HG02759 (cell line): ENCODE measurements around the gene SLC16A12.
A peak's percentile ranks its signal among the peaks of the same experiment; 100 is the strongest.
"Not testable (repeated sequence)": the region's sequence is repeated elsewhere in the genome, so short reads cannot be mapped to it uniquely, and the experiment has no call there.

Source experiments
- ATAC-seq: cut with Tn5 transposase; IDR thresholded peaks from one replicate; pipeline ENCODE4 v1.9.1; 2021; ENCODE audit warnings: mild to moderate bottlenecking, moderate library complexity; ENCODE audit not compliant: unreplicated experiment

The SLC16A12 gene

GRCh38 chr10:89426230-89426868, 109.0 kb downstream of the SLC16A12 start:
- peak; percentile 66 for ATAC-seq

DNA sequence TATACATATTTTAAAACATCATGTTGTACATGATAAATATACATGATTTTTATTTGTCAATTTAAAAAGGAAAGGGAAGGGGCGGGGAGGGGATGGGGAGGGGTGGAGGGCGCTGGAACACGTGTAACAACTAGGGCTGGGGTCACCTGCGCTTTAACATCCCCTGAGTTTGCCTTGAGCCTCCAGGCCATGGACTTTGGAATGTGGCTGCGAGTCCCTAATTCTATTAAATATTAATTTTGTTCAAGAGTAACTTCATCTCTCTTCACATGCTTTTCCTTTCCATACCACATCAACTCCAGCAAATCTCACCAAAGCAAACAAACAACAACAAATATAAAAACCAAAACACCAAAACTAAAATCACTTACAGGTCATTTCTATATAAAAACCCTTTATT, 110.4 kb downstream of the SLC16A12 start:
- ATAC-seq = no peak

- no peak for ATAC-seq
These were observed 114.3 kb downstream of the SLC16A12 start for GRCh38 chr10:89421018-89421476.

- no peak for ATAC-seq
These were observed 115.8 kb downstream of the SLC16A12 start for GRCh38 chr10:89419548-89419947.

- ATAC-seq = no peak
These were observed 118.9 kb downstream of the SLC16A12 start for GRCh38 chr10:89416465-89416864.

DNA sequence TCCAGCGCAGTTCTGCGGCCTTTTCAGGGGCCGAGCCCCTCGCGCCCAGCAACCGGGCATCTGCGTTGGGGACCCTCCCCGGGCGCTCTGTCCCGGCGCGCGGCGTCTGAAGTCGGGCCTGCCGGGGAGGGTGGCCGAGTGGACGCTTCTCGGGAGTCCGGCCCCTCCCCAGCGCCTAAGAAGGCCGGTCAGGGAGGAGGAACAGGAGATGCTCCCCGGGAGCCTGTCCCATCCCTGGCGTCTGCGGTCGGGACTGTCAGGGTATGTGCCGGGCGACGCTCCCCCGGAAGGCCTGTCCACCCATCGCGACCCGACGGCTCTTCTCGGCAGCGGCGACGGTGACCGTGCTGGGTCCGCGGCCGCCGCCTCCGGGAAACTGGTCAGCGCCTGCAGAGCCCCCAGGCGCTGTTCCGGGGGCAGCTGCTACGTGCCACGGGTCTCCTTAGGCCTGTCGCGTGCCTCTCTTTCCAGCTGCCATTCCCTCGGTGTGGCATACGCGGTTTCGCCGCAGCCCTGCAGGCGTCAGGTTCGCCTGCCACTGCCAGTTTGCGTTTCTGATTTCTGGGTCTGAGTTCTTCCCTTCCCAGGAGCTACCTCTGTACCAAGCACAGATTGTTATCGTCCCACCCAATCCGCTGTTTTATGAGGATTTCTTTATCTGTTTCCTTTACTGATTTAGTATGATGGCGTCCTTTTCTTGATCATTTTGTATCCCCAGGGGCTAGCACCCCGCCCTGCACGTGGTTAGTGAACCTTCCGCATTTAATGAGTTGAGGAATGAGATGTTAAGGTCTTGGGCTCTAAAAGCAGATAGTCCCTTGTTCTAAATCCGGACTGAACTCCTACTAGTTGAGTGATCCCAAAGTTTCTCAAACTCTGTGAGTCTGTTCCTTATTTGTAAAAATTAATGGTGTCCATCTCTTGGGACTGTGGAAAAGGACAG, 120.2 kb downstream of the SLC16A12 start:
- ATAC-seq = peak; percentile 36

DNA sequence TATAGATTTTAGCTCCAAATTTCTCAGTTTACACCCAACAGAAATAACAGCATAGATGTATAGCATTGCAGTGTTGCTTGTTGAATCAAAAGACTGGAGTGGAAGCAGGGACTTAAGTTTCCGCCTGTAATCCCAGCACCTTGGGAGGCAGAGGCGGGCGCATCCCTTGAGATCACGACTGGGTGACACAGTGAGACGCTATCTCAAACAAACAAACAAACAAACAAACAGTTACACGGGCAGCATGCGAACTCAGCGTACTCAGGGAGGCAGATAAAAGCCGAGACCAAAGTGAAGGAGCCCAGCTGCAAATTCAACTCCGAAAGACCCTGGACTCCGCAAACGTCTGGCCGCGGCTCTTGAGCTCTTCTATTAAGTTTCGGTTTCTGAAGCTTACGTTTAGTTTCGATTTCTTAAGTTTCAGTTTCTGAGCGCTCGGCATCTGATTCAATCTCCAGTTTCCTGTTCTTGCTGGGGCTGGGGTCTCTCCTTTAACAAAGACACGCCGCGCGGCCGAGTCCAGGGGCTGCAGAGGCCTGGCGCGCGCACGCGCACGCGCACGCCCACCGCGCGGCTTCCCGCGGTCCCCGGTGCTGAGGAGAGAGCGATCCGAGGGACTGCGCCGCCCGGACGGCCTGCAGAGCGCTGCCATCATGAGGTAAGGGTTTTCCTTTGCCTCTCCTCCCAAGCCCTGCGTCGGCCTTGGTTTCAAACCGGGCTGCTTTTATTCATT, 121.1 kb downstream of the SLC16A12 start, which contains the start of gene IFIT5:
Gene IFIT5, plus strand, starts transcription at position 423 of the 733 bp plus-strand sequence. Its CDS starts 231 bp downstream, at position 654.
- peak; percentile 77 for ATAC-seq

DNA sequence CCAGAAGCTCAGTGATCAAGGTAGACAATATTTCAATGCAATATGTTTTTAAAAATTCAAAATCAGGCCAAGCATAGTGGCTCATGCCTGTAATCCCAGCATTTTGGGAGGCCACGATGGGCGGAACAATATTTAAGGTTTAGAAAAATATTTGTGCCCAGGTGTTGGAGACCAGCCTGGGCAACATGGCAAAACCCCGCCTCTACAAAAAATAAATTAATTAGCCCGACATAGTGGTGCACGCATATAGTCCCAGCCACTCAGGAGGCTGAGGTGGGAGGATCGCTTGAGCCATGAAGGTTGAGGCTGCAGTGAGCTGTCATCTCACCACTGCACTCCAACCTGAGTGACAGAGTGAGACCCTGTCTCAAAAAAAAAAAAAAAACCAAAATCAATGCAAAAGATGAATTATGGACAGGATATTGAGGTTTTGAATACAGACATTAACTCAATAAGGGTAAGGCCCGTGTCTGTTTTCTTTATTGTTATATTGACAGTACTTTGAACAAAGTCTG, 121.9 kb downstream of the SLC16A12 start:
- ATAC-seq = no peak

DNA sequence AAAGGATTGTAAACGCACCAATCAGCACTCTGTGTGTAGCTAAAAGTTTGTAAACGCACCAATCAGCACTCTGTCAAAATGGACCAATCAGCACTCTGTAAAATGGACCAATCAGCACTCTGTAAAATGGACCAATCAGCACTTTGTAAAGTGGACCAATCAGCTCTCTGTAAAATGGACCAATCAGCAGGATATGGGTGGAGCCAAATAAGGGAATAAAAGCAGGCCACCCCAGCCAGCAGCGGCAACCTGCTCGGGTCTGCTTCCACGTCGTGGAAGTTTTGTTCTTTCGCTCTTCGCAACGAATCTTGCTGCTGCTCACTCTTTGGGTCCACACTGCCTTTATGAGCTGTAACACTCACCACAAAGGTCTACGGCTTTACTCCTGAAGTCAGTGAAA, 123.1 kb downstream of the SLC16A12 start:
- ATAC-seq = not testable (repeated sequence)

DNA sequence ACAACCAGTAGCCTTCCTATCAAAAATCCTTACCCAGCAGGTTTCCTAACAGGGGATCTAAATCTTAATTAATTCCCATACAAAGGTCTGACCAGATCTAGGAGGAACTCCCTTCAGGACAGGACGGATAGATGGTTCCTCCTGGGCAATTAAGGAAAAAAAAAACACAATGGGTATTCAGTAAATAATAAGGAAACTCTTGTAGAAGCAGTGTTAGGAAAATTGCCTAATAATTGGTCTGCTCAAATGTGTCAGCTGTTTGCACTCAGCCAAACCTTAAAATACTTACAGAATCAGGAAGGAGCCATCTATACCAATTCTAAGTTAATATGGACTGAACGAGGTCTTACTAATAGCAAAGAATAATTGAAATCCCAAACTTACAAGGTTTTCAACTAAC, 124.3 kb downstream of the SLC16A12 start:
- ATAC-seq = not testable (repeated sequence)

- ATAC-seq = not testable (repeated sequence)
These were observed 124.8 kb downstream of the SLC16A12 start for GRCh38 chr10:89410551-89410950.

- not testable (repeated sequence) for ATAC-seq
These were observed 126.1 kb downstream of the SLC16A12 start for GRCh38 chr10:89409282-89409681.

DNA sequence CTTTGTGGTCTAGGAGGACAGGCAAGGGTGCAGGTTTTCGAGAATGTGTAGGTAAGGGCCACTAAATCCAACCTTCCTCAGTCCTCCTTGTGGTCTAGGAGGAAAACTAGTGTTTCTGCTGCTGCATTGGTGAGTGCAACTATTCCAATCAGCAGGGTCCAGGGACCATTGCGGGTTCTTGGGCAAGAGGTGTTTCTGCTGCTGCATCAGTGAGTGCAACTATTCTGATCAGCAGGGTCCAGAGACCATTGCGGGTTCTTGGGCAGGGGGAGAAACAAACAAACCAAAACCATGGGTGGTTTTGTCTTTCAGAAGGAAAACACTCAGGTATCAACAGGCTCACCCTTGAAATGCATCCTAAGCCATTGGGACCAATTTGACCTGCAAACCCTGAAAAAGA, 127.6 kb downstream of the SLC16A12 start:
- ATAC-seq = not testable (repeated sequence)

GRCh38 chr10:89406178-89406577, 129.2 kb downstream of the SLC16A12 start:
- not testable (repeated sequence) for ATAC-seq

GRCh38 chr10:89404104-89405047, 131.0 kb downstream of the SLC16A12 start:
- no peak for ATAC-seq

DNA sequence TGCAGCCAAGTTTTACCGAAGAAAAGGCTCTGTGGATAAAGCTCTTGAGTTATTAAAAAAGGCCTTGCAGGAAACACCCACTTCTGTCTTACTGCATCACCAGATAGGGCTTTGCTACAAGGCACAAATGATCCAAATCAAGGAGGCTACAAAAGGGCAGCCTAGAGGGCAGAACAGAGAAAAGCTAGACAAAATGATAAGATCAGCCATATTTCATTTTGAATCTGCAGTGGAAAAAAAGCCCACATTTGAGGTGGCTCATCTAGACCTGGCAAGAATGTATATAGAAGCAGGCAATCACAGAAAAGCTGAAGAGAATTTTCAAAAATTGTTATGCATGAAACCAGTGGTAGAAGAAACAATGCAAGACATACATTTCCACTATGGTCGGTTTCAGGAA, 132.4 kb downstream of the SLC16A12 start:
- no peak for ATAC-seq

DNA sequence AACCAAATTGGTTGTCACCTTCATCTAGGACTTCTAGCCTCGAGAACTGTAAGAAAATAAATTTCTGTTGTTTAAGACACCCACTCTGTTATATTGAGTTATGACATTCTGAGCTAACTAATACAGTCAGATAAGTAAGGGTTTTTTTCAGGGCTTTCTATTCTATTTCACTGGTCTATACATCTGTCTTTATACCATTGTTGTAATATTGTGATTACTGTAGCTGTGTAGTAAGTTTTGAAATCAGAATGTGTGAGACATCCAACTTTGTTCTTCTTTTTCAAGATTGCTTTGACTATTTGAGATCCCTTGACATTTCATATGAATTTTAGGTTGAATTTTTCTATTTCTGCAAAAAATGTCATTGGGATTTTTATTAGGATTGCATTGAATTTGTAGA, 135.4 kb downstream of the SLC16A12 start:
- no peak for ATAC-seq

- no peak for ATAC-seq
These were observed 137.2 kb downstream of the SLC16A12 start for GRCh38 chr10:89398003-89398749.

DNA sequence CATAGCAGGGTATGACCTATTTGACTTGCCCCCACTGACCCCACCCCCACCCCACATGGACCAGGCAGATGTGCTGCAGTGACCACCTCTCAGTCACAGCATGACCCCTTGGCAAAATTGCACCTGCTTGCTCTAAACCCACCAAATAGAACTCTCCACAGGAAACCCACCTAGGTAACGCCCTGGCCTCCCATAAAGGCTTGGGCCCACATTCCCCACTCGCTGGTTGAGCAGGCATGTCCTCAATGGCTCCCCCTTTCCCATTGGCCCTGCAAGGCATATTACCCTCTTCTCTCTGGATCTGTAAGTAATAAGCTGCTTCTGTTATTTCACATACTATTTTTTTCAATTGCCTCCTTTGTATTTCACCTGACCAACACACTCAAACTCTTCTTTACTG, 140.3 kb downstream of the SLC16A12 start:
- ATAC-seq = no peak
